Posterior cingulate gyrus (tissue), 11 donors: ENCODE data around the gene PLXND1.
"Not testable (repeated sequence)": the region's sequence is repeated elsewhere in the genome, so short reads cannot be mapped to it uniquely, and the experiment has no call there.

Experiments
- DNase-seq, 10 donors: peaks; one replicate each; pipeline versions ENCODE4 v3.0.0 to v3.0.0-alpha.2; 2020 to 2021; ENCODE audit warnings: mixed read lengths in 3 of 10
- intact Hi-C: fragments of 100-400 bp; cut with DNase I; formaldehyde crosslinking; loops from one replicate; pipeline ENCODE4 v1.15.1; 2023

Gene PLXND1

DNA sequence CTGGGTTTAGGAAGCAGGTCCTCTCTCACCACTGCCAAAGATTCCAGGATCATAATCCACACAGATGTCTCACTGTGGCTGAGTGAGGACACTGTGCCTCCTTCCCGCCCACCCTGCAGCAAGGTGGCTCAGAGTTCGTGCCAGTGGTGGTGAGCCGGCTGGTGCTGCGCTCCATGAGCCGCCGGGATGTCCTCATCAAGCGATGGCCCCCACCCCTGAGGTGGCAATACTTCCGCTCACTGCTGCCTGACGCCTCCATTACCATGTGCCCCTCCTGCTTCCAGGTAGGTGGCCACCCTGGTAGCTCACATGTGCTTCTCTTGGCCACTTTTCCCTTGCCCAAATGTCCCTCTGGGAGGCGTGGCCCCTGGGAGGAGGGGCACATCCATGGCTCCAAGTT lies 87.0 kb downstream of the PLXND1 start:
- DNase-seq: peak in 2 of 10 donors; percentile 71 to 78
- intact Hi-C loops: no loop called here

DNA sequence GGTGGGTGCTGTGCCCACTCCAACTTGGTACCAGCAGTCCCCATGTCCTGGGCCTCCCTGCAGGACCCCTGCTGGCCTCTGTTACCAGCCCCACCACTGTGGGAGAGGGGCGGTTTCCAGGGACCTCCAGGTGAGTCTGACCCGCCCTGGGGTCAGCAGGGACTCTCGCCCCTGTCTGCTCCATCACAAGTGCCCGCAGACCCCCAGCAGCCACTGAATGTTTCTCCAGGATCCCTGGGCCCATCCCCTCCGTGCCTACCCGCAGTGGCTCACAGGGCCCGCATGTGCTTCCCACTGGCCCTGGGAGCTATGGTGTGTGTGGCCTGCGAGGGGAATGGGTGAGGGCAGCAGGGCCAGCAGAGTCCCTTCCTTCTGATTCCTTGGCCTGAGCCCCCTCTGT lies 87.9 kb downstream of the PLXND1 start:
- peak in 1 of 10 donors; percentile 70 for DNase-seq
- intact Hi-C loops: no loop called here

DNA sequence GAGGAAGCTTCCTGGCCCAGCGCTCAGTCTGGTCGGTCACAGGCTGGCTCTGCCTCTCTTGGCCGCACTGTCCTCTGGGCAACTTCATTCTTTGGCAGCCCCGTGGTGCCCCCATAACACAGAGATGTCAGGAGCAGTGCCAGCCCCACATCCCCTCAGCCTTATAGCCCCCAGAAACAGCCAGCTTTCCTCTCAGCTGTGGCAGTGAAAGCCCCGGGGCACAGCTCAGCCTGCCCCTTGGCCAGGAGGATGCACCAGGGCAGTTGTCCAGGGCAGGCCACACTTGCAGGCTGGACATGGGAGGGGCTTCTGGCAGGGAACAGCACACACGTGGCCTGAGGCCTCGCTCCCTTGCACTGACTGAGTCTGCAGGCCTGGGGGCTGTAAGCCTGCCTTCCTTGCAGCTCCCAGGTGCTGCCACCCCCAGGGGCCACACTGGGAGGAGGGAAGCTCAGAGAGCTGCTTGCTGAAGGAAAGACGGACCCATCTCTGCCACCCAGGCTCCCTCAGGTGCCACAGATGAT lies 88.4 kb downstream of the PLXND1 start:
- DNase-seq: peak in 2 of 10 donors; percentile 72 to 80
- intact Hi-C loops: no loop called here

DNA sequence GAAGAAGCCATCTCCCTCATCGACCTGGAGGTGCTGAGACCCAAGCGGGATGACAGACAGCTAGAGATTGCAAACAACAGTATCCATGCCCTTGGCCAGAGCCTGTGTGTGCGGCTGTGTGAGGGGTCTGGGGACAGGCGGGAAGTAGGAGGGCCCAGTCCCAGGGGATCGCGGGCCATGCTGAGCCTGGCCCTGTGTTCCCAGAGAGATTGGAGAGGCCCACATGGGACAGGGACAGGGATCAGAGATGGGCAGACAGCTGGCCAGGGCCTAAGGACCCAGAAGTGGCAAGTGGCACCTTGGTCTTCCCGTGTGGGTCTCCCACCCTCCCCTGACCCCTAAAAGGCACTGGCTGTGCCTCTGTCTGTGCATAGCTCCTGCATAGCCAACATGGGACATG lies 89.0 kb downstream of the PLXND1 start:
- no peak for DNase-seq
- intact Hi-C loops: no loop called here

DNA sequence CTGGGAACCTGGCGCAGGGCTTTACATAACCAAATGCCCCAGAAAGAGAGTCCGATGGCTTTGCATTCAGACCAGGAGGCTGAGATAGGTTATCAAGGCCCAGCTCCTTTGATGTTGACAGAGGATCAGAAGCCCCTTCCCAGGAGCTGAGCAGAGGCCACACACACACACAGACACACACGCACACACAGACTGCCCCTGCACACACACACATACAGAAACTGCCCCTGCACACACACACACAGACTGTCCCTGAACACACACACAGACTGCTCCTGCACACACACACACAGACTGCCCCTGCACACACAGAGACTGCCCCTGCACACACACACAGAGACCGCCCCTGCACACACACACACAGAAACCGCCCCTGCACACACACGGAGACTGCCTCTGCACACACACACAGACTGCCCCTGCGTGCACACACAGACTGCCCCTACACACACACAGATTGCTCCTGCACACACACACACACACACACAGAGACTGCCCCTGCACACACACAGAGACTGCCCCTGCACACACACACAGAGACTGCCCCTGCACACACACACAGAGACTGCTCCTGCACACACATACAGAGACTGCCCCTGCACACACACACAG lies 90.5 kb downstream of the PLXND1 start:
- intact Hi-C loops: not testable (repeated sequence)
- DNase-seq: peak in 1 of 10 donors; percentile 48

DNA sequence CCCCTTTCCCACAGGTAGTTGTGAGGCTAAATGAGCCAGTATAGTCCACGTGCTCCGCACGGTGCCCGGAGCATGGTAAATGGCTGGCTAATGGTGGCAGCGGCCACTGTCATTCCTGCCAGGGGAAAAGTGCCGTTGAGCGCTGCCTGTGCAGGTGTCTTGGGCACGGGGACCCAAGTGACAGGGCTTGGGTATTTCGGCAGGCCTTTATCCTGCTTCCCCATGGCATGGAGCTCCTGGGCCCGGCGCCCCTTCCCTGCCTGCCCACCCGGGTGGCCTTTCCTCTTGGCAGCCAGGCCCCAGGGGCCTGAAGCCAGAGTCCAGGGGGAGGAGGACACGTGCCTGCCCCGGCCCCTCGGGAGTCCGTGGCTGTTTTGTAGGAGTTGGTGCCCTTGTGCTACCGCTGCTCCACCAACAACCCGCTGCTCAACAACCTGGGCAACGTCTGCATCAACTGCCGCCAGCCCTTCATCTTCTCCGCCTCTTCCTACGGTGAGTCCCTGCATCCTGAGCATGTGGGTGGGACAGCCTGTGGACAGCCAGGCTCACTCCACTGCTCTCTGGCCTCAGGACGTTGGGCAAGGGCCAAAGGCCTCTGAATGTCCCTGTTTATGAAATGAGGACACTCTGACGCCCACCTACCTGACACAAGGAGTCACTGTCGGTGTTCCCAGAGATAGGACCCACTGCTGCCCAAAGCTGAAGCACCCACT lies 91.2 kb downstream of the PLXND1 start:
- intact Hi-C loops: not testable (repeated sequence)
- DNase-seq: peak in 1 of 10 donors; percentile 50

DNA sequence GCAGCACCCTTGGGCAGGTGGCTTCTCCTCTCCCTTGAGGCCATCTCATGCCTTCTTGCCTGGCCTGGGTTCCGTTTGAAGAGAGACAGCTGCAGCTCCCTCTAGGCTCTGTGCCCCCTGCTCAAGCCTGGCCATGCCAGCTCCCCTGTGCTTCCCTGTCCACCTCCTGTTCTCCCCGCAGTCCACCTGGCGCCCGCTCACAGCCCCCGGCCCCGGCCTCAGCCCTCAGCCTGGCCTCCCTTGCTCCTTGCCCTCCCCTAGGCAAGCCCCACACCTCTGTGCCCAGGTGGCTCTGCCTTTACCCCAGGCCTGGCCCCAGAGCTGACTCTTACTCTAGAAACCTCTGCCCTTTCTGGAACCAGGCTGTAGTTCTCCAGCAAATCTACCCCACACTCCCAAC lies 91.9 kb downstream of the PLXND1 start:
- no peak for DNase-seq
- intact Hi-C loops: no loop called here

DNA sequence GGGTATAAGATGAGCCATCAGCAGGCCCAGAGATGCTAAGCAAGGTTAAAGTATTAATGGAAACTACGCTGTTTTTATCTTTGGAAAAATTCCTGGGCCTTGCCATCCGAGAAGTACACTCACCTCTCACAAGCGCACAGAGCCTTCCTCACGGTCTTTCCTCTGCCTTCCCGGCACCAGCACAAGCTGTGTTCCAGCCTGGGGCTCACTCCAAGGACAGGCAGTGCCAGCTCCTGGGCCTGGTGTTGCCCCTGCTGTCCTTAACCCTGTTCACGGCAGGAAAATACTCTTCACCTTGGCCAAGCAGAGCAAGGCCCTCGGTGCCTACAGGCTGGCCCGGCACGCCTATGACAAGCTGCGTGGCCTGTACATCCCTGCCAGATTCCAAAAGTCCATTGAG lies 92.4 kb downstream of the PLXND1 start:
- no peak for DNase-seq
- intact Hi-C loops: no loop called here

DNA sequence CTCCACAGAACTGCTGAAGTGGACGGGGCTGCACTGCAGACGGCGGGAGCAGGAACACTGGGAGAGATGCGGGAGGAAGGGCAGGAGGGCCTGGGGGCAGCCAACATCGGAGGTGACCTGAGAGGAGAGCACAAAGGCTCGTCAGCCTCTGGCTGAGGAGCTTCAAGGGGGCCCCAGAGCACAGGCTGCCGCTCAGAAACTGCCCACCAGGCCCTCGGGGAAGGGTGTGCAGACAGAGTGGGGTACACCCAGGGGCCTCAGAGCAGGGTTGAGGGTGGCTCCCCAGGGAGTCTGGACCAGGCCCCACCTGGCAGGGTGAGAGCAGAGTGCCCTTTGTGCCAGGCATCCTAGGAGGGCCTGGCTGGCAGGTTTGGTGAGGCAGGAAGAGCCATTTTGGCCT lies 92.8 kb downstream of the PLXND1 start:
- intact Hi-C loops: no loop called here
- DNase-seq: no peak

DNA sequence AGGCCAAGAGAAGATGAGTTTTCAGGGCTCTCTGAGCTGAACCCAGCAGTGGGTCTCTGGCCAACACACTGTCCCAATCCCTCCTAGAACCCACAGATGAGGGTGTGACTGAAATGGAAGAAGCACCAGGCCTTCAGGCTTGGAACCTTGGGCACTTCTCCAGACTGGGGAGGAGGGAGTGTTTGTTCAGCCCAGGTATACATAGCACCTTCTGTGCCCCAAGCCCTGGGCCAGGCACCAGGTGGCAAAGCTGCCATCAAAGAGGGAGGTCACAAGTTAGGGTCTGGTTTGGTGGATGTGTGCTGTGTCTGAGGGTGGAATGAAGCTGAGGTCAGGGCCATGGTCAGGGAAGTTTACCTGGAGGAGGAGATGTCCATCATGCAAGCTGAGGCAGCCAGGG lies 93.9 kb downstream of the PLXND1 start:
- DNase-seq: peak in 1 of 10 donors; percentile 8
- intact Hi-C loops: no loop called here

DNA sequence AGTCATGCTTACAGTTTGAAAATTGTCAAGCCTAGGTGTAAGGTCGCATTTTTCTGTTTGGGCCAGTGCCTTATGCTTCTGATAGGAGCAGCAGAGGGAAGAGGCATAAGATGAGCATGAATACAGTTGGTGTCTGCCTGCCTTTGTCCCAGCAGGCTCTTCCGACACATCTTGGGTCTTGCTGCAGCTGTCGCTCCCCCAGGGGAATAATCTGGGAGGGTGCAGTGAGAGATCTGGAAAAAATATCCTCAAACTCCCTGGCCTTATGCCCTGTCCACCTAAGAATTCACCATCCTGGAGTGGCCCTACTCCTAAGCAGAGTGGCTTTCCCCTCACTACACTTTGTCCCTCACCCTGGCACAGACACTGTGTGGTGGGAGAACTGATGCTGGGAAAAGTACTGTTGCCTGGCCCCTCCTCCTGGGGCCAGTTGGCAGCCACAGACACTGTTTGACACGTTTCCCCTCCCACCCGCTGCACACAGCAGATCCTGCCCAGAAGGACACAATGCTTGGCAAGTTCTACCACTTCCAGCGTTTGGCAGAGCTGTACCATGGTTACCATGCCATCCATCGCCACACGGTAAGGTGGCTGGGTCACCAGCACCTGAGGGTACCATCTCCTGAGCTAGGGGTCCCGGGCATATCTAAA lies 99.2 kb downstream of the PLXND1 start:
- DNase-seq: peak; percentile 53 to 96 (median 71)
- intact Hi-C loops: no loop called here

DNA sequence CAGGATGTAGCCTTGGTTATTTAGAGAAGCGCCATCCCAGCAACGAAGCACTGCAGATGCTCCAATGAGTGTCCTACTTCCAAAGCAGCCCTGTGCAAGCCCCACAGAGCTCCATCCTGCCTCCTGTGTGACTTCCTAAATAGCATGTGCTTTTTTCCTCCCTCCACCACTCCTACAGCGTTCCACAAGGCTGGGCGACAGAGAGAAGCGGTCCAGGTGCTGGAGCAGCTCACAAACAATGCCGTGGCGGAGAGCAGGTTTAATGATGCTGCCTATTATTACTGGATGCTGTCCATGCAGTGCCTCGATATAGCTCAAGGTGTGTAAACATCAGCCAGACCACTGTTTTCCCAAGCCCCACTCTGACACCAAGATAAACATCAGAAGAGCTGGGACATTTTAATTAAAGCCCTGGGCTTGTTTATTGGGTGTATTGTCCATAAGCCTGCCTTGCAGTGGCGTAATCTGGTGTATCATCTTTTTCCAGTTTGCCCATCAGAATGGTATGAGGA lies 100.2 kb downstream of the PLXND1 start:
- intact Hi-C loops: no loop called here
- peak in 7 of 10 donors; percentile 45 to 90 (median 58) for DNase-seq

DNA sequence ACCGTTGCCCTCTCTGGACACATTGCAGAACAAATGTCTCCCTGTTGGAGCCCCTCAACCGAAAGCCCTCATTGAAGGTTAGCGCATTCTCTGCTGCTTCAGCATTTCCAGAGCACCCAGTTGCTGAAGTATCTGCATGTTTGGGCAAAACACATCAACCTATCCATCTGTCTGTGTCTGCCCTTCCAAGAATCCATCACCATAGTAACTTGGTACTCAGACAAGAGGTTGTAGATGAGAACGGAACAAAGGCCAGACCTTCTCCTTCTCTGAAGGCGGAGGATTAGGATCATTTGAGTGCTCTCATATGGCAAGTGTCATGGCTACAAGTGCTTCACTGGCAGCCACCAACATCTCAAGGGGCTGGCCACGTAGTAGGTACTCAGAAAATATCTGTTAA lies 101.1 kb downstream of the PLXND1 start:
- intact Hi-C loops: no loop called here
- no peak for DNase-seq
